ENCODE data around the gene MSI2.
A peak's percentile ranks its signal among the peaks of the same experiment; 100 is the strongest.

The MSI2 gene

DNA sequence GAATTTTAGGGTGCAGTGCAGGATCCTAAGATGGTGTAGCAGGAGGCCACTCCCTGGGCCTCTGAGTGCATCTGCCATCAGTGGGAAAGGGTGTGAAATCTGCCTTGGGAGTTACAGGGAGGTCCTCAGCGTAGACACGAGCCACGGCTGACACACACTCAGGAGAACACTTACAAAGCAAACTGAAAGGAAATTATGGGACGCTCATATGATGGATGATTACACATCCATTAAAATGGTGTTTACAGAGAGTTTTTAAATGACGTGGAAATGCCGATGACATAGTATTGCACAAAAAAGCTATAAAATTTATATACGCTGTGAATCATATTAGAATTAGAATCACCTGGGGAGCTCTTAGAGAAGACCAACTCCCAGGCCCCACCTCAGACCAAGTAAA, 313.5 kb downstream of the MSI2 start:
- FAIRE-seq, result no peak

- FAIRE-seq, result no peak
These were observed 314.5 kb downstream of the MSI2 start for GRCh38 chr17:57570724-57571344.

DNA sequence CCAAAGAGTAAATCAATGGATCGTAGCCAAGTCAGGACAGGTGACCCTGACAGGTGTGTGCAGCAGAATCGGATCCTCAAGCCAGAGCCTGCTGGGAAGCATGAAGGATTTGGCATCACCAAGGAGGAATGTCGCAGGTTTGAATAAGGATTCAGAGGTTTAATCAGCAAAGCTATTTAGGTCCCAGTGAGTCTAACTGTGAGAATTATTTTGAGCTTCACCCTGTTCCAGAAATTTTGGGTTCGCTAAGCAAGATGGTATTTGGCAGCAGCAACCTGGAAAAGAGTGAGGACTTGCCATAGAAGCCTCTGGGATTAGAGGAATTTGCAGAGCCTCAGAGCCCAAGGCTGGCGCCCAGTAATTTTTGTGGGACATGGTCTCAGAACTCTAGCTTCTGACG, 315.7 kb downstream of the MSI2 start:
- FAIRE-seq, result no peak

- FAIRE-seq, result no peak
These were observed 316.3 kb downstream of the MSI2 start for GRCh38 chr17:57572600-57572999.

DNA sequence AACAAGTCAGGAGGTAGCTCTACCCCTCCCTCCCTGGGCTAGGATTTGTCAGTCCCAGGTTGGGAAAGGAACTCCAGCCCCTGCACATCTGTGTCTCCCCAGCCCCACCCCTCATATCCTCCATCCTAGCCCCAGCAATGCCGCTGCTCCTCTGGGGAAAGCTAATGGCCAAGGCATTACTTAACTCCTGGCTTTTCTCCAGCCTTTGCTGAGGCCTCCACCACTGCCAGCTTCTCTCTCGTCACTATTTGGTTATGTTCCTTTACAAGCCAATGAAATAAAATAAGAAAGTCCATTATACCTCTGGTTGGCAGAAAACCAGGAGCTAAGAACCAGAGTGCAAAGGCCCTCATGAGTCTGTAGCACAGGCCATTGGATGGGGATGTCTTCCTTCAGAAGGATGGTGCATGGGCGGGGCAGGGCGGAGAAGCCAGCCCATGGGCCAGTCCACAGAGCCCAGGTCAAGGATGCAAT, 317.8 kb downstream of the MSI2 start:
- FAIRE-seq, result no peak

DNA sequence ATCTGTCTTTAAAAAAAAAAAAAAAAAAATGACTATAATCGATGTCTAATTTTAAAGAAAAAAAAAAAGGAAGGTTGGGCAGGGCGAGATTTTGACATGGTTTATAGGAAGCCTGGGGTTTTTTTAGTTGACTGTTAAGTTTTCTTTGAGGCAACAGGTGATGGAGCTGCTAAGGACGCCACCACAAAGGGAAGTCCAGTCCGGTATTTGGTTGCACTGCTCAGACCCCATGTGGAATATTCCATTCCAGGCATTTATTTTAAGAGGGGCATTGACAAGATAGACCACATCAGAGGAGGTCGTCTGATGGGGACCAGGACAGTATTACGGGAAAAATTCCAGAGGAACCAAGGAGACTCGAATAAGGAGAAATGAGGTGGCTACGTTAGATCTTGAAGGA, 320.4 kb downstream of the MSI2 start:
- FAIRE-seq, result no peak

DNA sequence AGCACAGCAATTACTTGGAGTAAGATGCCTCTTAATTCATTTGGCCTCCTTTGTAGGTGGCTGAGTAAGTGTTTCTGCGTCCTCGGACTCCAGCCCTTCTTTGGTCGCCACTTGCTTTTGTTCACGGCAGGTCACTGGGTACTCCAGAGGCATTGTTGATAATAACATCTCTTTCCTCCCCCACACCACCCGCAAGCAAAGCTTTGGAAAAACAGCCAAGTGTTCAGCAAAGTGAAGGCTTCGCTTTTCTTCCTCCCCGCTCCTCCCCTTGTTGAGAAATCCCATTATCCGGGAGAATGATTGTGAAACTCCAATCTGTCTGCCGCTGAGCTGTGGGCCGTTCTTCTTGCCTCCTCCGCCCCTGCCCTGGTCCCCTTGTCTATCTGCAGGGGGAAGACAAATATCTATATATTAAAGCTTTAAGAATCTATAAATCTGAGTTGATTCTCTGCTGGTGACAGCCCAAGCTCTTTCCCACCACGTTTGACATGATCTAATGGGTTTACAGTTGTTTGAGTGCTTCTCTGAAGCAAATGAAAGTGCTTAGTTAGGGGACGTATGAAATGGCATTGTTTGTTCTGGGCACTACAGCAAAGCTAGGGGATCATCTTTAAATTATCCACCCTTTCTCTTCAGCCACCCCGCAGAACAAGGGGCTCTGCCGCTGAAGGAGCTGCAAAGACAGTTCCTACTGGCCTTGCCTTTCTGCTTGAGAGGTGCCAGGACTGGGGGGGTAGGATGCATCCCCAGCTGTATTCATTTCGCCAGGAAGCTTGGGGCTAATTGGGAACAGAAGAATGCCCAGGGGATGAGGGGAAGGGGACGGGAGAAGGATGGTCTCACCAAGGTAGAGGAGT, 321.7 kb downstream of the MSI2 start:
- peak; percentile 41 for FAIRE-seq

DNA sequence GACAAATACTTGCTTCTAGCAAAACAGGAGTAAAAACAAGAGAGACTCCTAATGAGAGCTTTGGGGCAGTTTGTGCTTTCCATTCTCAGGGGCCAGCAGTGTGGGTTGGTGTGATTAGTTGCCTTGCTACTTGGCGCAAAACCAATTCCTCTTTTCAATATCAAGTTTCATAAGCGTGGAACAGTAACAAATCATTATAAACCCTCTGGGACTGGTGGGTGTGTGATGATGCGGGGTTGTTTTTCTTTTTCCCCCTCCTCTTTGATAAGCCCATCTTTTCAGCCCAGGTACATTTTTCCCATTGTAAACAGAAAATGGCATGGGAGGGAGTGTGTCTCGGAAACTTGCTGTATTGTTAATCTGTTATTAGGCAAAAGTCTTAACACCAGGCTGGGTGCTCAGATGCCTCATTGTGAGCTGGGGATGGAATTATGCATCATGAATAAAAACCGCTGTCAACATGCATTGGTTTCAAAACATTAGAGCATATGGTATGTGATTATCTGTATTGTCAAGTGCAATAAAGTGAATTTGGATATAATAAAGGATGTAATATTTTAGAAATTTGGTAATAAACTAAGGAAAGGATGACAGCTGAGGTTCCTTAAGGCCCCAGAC, 322.4 kb downstream of the MSI2 start:
- FAIRE-seq, result no peak

DNA sequence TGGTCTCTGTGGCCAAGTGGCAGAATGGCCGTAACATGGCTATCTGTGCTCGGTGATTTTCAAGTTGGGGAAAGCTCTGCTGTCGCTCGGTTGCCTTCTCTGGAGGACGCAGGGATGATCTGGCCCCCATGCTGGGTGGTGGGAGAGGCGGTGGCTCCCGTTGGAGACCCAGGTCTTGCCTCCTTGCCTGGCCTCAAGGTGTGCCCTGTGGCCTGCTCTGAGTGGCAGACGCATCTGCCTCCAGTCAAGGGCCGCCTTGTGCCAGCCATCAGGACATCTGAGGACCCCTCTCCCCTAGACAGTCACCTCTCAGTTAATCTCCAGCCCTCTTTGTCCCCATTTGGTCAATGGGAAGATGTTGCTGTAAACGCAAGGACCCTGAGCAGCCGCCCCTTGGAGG, 322.9 kb downstream of the MSI2 start:
- FAIRE-seq, result no peak

- no peak for FAIRE-seq
These were observed 323.9 kb downstream of the MSI2 start for GRCh38 chr17:57580055-57580739.

DNA sequence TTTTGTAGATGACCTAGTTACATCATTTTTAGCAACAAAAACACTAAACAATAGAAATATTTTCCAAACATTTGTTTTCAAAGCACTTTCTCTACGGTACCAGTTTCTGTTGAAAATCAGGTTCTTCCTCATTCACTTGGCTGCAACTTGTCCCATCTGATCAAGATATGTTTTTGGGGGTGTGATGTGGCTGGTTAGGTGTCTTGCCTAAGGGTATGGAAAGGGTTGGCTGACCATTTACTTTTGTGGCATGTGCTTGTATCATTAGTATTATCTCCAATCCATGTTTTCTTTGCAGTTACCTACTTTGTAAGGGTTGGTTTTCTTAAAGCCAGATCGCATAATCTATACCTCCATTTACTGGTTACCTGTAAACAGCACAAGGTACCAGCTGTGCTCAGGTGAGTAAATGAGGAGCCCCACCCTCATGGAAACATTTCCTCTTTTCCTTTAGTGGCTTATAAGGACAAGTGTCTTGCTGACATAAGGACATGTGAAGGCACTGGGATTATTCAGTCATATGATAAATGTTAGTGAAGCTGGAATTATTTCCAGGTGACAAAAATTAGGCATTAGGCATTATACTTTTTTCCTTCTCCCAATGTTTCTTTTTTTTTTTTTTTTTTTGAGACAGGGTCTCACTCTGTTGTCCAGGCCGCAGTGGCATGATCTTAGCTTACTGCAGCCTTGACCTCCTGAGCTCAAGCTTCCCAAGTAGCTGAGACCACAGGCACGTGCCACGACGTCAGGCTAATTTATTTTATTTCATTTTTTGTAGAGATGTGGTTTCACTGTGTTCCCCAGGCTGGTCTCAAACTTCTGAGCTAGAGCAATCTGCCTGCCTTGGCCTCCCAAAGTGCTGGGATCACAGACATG, 326.8 kb downstream of the MSI2 start:
- FAIRE-seq, result no peak

GRCh38 chr17:57584050-57584551, 327.8 kb downstream of the MSI2 start:
- no peak for FAIRE-seq

GRCh38 chr17:57585341-57586195, 329.2 kb downstream of the MSI2 start:
- FAIRE-seq, result no peak

GRCh38 chr17:57586196-57586740, 329.9 kb downstream of the MSI2 start:
- FAIRE-seq, result no peak

DNA sequence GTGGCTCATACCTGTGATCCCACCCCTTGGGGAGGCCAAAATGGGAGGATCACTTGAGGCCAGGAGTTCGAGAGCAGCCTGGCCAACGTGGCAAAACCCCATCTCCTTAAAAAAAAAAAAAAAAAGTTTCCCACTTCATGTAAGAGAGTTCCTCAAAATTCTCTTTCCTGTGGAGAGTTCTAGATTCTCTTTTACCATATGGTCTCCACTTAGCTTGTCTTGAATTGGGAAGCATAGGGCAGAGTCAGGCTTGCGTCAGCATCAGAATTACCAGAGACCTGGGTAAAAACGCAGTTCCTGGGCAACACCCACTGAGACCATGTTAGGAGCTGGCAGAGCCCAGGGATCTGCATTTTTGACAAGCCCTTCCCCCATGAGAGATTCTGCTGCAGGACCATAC, 330.4 kb downstream of the MSI2 start:
- no peak for FAIRE-seq

DNA sequence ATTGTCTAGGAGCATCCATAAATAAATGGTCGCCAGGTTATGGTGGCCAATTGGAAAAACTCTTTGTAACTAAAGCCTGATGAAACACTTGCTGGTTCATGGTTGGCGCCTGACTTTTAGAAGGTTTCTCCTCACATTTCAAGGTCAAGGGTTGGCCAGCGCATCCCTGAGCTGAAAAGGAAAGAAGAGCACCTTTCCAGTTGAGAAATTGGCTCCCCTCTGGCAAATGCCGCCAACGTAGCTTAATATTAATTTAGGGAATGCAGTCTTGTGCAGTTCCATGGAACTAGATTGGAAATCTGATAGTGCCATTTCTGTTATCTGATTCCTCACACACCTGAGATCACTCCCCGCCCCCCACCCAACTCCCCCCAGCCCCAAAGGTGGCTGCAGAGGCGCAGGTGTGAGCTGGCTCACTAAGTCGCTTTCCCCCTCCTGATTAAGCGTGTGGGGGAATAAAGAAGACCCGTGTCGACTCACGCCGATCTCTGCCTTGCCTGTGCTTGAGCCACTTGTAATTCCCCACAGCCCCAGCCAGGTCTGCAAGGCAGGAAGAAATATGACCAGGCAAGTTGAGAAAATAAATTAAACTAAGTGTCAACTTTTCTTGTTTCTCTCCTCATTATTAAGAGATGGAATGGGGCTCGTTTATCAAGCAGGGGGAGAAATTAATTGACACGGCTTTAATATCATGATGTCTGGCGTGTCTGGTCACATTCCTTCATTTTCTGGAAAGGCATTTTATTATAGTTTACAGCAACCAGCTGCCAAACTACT, 331.1 kb downstream of the MSI2 start:
- no peak for FAIRE-seq

- no peak for FAIRE-seq
These were observed 331.8 kb downstream of the MSI2 start for GRCh38 chr17:57588086-57588485.

- no peak for FAIRE-seq
These were observed 333.1 kb downstream of the MSI2 start for GRCh38 chr17:57589151-57590034.

Measured in islet of Langerhans (tissue), 1 donor.